HG03378 (cell line): ENCODE measurements around the gene CDH26.
"Not testable (repeated sequence)": the region's sequence is repeated elsewhere in the genome, so short reads cannot be mapped to it uniquely, and the experiment has no call there.

ENCODE experiments used
- ATAC-seq: cut with Tn5 transposase; IDR thresholded peaks from one replicate; pipeline ENCODE4 v1.9.1; 2021; ENCODE audit warnings: mild to moderate bottlenecking, moderate library complexity; ENCODE audit not compliant: unreplicated experiment

The CDH26 gene

DNA sequence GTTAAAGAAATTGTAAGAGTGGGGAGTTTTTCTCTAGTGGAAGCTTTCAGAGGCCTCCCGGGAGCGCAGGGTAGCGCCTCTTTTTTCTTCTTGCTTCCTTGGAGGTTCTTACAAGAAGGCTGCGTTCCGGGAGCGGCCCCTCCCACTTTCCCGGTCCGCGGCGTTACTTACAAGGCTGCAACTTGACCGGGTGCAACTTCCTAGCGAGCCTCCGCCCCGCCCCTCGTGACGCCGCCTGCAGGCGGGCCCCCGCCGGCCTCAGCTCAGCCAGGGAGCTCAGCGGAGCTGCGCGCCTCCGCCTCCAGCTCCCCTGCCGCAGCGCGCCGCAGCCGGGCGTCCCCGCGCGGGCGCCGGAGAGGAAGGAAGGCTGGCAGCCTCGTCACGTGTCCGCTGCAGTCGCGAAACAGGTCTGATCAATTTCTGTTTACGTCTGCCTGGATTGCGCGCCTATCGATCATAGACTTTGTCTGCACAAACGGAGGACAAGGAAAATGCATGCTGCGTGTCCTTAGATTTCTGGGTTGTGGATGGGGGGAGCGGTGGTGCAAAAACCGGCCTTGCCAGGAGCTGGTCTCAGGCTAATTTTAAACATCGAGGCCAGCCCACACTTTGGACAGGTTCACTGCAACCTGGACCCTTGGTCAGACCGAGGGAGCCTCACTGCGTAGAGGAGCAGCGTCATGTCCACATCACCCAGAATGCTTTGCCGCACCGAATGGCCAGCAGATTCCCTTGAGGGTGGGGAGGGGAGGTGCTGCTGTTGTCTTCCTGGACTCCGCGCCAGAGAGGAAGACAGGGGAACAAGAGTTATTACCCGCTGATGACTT, 17.9 kb upstream of the CDH26 start, which contains the start of the genes FAM217B and PPP1R3D:
Gene FAM217B (plus strand): TSS at position 261 of the 827 bp plus-strand sequence. CDS start 3,555 bp downstream, outside the sequence.
Gene PPP1R3D (minus strand): TSS at position 177 of the 827 bp plus-strand sequence. CDS start 374 bp downstream, outside the sequence.
- peak; percentile 86 for ATAC-seq

DNA sequence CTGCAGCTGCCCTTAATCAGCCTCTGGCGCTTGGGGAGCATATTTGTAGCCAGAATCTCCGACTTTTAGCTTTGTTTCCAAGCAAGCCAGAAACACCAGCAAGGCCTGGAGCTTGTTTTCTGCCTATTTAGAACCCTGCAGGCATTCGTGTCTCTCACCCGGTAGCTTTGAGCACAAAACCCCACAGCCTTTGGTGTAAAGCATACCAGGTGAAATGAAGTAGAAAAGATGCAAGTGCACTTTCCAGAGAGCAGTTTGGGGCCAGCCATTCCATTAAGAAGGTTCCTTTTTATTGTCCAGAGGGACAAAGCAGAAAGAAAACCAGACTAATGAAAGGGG, 17.3 kb upstream of the CDH26 start:
- ATAC-seq, result no peak

DNA sequence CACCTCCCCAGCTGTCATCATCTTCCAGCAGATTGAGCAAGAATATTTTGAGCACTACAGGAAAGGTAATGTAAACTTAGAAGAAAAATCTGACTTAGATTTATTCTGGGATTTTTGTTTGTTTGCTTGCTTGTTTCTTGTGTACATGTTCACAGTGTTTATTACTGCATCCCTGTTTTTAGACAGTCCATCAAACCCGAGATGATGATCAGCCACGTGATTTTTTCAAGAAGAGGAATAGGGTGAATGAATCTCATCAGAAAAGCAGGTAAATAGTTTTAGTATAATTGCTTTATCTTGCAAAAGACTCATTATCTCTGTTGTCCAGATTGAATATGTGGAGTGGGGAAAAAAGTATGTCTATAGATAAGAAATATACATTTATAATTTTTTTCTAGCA, 16.0 kb upstream of the CDH26 start:
- ATAC-seq, result no peak

DNA sequence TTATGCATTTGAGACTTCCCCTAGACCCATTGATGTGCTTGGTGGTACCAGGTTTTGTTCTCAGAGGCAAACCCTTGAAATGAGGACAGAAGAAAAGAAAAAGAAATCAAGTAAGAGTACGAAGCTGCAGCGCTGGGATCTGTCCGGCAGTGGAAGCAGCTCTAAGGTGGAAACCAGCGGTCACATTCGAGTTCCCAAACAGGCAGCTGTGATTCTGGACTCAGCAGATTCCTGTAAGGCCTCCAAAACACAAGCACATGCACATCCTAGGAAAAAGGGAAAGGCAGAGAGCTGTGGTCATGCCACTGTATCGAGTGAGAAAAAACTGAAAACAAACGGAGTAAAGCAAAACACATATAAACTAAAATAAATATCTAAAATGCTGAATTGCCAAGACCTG, 13.5 kb upstream of the CDH26 start:
- ATAC-seq, result no peak

DNA sequence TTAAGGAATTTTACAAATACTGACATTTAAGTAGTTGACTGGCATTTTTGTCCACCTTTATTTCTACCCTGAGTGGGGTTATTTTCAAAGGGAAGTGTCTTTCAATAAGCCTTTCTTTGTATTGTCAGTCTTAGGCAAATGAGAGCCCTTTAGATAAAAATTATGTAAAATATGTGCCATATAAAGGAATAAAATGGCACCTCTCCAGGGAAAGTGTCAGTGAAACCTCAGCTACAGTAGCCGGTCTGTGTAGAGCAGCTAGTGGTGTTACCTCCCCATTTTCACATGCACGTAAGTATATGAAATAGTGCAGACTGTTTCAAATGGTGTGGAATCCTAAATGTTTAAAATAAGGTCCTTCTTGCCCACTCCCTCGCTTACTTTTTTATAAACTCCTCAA, 13.0 kb upstream of the CDH26 start:
- no peak for ATAC-seq

DNA sequence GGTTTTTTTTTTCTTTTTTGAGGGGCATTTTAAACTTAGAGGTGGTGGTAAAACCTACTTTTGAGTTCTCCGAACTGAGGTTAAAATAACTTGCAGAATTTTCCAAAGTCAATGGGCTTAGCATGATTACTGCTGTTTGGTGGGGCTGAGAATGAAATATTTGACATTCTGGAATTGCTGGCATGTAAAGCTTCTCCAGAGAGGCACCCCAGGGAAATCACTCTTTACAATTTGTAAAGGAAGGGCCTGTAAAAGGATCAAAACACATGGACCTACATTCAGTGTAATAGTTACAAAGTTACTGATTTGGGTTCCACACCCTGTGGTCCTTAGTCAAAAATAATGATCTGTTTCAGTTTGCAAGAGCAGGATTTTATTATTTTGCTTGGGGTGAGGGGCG, 12.5 kb upstream of the CDH26 start:
- no peak for ATAC-seq

DNA sequence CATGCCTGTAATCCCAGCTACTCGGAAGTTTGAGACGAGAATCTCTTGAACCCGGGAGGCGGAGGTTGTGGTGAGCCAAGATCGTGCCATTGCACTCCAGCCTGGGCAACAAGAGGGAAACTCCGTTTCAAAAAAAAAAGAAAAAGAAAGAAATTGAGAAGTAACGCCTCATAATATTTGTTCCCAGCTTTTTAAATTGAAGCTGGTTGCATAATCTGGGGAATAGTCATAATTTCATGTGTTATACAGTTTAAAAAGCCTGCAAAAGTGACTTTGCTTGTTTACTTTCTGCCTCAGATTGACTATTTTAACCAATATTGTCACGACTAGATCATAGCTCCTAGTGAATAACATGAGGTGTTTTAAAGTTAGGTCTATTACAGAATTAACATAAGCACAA, 10.8 kb upstream of the CDH26 start:
- no peak for ATAC-seq

DNA sequence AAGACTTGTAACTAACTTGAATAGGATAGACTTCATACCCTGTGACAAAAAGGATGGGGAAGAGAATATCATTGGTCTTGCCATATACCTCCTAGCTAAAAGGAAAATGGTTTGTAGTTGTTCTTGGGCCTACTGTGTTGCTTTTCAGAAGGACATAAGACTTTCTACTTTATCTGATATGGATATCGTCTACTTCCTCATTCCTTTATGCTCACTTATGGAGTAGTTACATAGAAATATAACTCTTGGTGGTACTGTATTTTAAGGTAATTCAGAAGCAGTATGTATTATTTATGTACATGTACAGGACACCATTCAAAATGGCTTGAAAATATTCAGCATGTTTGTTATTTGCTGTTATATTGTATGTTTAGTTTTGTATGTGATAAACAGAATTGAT, 10.0 kb upstream of the CDH26 start:
- no peak for ATAC-seq

DNA sequence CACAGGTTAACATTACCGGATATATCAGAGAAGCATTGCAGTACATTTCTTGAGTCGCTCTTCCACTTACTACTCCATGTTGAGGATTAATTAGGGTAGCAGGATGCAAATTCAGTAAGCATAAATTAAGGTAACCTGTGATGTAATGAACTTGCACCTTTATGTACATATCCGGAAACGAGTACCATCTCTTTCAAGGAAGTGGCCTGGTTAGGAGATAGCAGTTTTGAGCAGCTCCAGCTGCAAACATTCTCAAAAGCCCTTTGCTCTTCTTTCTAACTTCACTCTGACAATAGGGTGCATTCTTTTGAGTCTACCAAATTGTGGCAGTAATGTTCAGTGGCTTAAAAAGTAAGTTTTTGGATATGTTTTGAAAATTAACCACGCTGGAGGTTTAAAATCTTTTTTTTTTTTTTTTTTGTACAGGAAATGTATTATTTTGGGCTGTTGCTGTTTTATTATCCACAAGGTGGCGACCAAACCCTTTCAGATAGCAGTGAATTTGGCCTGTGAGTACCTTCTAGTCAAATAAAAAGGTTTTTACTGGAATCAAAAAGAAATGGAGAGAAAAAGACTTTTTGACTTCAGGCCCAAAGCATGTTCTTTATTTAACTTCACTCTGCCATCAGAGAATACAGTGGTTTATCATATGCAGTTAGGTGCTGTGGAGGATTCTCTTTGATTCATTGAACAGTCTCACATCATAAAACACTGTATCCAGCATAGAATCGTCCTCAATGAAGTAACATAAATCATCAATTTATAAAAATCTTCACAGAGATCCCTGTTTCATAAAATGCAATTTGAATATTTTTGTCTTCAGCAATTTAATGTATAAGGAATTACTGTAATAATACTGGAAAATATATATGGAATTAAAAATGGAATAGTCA, 9.1 kb upstream of the CDH26 start:
- peak; percentile 66 for ATAC-seq

DNA sequence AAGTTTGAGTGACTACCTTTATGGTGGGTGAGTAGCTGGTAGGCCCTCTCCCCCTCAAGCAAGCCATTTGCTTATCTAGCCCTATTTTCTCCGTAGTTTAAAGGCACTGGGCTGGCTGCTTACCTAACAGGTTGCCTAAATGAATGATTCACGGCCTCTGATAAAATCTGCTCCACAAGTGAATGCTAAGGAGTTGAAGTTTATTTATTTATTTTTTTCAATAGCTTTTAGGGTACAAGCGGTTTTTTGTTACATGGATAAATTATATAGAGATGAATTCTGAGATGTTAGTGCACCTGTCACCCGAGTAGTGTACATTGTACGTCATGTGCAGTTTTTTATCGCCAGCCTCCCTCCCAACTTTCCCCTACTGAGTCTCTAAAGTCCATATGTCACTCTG, 8.3 kb upstream of the CDH26 start:
- ATAC-seq, result no peak

DNA sequence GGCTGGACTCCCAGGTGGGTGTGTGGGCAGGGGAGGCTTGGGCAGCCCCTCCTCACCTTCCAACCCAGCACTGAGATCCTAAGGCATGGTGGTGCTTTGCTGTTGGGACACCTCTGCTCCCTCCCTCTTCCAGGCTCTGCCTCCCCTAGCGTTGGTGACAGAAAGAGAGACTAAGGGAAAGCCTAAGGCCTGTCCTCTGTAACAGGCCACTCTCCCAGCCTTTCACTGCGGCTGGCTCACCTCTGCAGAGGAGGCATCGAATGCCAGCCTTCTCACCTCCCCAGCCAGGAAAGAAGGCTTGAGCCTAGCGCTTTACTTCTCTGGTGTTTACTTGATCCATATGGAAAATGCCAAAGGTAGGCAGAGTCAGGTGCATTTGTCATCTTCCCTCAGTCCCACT, 3.5 kb upstream of the CDH26 start:
- no peak for ATAC-seq

DNA sequence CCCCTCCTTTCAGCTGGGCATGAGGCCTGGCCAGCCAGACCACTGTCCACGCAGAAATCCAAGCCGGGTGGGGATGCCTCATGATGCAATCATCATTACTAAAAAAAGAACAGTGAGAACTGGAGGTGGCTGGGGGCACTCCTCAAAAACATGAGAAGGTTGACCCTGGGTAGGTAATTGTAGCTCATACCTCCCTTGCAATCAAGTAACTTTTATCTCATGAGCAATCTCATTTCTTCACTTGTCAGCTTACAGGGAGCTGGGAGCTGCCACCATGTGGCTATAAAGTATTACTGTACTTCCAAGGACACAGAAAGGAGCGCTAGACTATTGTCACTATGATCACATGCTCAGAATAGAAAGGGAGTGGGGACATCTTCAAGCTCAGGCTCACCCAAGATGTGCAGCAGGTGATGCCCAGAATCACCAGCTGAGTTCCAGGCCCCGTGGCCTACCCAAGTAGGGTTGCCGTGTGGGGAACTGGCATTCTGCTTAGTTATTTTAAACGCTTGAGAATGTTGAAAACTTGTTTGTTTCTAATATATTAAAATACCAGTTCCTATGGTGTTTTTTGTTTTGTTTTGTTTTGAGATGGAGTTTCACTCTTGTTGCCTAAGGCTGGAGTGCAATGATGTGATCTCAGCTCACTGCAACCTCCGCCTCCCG, 3.0 kb upstream of the CDH26 start:
- ATAC-seq, result no peak

DNA sequence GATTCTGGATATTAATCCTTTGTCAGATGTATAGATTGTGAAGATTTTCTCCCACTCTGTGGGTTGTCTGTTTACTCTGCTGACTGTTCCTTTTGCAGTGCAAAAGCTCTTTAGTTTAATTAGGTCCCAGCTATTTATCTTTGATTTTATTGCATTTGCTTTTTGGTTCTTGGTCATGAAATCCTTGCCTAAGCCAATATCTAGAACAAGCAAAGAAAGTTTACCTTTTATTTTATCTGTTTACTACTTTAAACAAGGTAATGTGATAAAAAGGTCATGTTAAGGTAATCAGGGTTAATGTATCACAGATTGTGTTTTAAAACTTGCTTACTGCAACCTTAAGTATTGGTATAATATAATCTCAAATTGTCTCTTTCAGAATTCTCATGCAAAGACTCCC, 655 bp upstream of the CDH26 start:
- ATAC-seq, result not testable (repeated sequence)

DNA sequence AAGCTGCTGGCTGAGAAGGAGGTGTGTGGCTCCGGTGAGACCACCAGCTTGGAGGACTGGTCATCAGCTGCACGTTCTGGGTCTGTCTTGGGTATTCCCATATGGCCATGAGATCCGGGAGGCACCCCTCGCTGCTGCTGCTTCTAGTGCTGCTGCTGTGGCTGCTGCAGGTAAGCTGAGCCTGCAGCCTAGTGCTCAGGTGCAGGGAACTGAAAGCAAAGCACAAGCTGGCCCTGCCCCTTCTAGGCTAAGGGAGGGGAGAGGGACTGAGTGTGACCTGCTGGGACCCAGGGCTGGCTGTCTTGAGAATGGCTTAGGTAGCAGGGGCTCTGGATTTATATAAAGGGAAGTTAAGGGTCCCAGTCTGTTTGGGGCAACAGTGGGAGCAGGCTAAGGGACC, 403 bp downstream of the CDH26 start:
- no peak for ATAC-seq

DNA sequence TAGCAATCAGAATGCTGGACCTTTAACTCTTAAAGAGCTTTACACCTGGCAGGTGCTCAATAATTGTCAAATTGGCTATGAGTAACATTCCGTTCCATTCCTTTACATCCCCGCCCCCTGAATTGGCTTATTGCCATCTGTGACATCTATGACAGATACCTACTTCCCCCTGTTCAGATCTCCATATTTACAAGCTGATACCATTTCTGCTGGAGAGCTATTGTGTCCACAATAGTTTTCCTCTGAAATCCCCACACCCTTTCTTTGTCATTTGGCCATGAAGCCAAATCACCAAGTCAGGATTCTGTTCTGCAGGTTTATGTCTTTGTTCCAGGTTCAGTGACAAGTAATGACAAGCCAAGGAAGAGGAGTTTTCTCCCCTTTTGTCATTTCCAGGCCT, 3.2 kb downstream of the CDH26 start:
- ATAC-seq, result no peak

DNA sequence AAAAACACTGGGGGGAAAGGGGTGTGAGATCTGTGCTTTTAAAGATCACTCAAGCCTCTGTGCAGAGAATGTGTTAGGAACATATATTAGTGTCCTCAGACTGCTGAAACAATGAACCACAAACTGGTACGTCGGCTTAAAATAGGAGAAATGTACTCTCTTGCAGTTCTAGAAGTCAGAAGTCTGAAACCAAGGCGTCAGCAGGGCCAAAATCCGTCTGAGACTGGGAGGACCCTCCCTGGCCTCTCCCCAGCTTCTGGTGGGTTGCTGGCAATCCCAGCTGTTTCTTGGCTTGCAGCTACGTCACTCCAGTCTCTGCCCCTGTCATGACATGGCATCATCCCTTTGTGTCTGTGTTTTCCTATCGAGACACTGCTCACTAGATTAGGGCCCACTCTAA, 3.9 kb downstream of the CDH26 start:
- no peak for ATAC-seq

DNA sequence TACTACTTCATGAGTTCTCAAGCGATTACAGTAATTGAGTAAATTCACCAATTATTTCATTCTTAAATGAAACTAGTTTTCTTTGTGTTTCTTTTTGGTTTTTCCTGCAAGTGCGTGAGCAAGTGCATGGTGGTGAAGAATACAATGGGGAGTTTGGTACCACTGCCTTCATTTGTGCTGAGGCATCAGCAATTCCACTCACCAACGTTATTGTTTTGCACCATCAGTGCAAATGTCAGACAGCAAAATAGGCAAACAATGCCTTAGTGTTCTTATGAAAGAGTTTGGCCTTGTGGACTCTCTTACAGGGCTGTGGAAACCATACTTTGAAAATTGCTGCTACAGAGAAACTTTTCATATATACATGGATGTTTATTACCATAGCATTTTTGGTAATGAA, 8.2 kb downstream of the CDH26 start:
- no peak for ATAC-seq

DNA sequence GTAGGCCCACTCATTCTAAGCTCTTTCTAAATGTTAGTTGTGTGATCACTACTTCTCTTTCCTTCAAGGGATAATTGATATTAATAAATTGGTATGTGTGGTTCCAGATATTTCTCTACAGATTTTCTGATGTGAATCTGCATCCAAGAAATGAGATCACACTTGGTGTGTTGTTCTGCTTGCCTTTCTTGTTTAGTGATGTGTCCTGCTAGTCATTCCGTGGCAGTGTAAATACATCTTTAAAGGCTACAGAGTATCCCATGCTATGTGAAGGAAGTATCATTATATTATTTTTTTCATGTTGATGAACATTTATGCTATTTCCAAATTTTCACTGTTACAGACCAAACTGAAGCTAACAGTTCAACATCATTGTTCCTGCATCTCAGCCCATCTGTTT, 13.2 kb downstream of the CDH26 start:
- no peak for ATAC-seq

DNA sequence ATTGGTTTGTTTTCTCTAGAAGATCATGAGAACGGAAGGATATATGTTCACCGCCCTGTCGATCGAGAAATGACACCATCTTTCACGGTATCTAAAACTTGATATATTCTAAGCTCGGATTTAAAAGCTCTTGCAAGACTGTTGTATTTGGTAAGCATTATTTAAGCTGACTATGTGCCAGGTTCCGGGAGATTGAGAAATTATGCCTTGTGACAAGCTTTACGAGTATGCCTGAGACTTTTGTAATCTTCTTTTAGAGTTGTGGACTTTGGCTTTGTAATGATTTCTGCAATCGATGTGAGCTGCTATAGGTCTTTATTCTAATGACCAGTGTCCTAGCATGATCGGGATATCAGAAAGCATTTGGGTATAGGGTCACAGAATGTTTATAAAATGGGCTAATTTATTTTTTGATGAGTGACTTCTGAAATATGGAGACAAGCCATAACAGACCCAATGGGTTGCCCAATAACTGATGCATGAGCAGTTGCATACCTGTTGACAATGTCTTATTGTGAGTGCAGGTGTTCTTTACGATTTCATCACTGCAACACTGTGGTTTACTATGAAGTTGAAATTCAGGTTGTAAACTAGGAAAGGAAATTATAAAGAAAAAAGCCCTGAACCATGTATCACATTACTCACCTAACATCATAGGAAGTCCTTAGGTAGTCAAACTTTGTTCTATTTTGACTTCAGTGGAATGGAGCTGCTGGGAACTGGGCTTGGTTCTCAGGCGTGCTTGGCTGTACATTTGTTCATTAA, 14.0 kb downstream of the CDH26 start:
- ATAC-seq, result no peak

DNA sequence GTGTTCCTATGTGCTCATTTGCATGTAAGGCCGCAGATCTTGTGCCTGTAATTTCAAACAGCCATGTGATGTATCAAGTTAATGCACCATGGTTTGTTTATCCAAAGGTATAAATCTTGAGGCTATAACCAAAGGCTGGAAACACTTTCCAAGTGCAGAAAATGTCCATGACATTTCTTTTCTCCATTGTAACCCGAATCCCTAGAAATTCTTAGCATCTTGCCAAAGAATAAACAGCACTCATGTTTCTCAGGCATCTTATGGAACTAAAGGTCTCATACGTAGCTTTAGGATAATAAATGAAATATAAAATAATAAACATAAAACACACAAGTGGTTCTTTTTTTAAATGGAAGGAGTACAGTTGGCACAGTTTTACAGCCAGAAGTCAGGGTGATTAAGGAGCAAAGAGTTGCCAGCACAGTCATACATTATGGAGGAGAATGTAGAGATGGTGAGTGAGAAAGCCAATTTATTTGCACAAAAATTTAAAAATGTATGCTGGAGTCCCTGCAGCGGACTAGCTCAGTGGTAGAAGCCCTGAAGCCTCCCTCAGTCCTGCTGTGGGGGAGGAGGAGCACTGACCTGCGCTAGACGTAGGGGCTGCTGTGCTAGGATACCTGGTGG, 18.0 kb downstream of the CDH26 start:
- no peak for ATAC-seq
